Stimulated activated CD8-positive, alpha-beta memory T cell treated with anti-CD3 and anti-CD28 coated beads, Interleukin-2, amount 100 ng/mL, for 1 hour (primary cell): ENCODE data around the gene IFT122.
"Not testable (repeated sequence)": the region's sequence is repeated elsewhere in the genome, so short reads cannot be mapped to it uniquely, and the experiment has no call there.

ENCODE experiments used
- DNase-seq, 2 donors: peaks; one replicate each; pipeline ENCODE4 v3.0.0-alpha.2; 2020; ENCODE audit warnings: low read depth in 2 of 2

IFT122 gene

DNA sequence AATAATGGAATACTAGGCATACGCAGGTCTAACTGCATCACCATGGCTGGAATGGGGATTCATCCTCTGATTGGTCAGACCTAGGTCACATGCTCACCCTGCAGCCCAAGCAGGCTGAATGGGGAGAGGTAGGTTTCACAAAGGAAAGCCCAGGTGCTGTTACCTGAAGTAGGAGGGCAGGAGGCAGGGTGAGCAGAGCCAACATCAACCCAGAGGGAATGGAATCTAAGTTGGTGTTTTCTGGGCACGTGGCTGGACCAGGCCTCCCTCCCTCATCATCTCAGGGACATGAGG, 96.3 kb downstream of the IFT122 start:
- no peak for DNase-seq

DNA sequence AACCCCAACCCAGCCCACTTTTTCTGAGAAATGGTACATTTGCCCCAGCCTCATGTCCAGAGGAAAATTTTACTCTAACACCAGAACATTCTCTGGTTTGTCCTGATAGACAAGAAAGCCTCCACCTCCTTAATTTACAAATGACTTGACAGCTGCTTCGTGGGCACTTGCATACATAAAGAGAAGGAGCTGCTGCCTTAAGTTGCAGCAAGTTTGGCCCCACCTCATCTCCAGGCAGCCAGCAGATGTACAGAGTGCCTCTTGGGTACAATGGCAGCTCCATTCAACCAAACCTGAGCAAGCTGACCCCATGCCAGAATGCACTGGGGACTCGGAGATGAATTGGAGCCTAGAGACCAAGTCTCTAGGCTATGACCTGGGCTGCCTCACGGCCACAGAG, 96.8 kb downstream of the IFT122 start:
- no peak for DNase-seq

DNA sequence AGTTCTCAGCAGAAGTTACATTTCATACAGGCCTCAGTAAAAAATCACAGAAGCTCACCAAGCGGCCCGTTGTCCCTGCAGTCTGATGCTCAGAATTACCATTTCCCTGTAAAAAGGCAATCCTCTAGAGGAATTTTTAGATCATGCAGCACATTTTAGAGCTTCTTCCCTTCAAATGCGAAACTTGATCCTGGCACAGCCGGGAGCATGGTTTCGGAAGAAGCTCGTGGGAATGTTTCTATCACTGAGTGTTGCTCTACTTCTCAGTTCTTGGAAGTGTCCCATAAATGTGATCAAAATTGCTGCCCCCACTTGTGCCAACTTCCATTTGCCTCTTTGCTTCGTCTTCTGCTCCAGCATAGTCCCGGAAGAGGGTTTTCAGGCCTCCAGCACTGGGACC, 99.2 kb downstream of the IFT122 start:
- no peak for DNase-seq

DNA sequence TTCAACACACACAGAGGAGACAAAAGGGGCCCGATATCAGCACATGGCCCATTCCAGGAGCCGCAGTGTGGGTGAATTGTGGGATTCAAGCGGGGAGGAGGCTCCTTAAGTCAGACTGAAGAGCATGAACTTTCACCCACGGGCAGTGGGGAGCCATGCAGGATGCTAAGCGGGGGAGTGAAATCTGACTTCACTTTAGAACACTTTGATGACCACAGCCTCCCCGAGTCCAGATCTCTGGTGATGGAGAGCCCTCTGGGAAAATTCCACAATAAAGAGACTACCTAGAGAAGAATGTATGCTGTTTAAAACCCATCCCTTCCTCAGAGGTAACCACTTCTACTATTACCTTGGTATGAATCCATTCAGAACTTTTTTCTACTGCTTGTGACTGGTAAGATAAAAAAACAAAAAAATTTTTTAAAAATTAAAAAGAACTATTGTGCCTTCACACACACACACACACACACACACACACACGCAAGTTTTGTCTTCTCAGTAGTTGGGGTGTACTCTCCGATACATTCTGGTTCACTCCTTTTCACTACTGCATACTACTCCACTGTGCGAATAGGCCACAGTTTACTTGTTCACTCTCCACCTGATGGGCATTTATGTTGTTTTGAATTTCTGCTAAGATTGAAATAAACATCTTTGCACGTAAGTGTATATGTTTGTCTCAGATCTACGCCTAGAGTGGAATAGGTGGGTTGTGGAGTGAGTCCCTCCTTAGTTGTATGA, 100.9 kb downstream of the IFT122 start:
- no peak for DNase-seq

DNA sequence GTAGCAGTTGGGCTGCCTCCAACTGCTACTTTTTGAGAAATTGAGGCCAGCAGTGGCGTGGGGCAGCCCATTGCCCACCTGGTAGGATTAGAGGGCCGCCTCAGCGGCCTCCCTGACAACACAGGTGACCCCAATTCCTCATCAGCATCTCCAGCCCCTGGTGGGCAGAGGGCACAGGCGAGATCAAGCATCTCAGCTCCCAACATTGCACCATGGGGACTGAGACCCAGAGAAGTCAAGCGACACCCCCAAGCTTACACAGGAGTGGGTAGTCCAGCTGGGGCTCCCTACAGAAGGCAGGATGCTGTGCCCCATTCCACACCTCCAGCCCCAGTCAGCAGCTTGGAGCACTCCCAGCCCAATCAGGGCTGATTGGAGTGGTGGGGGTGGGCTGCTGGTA, 102.7 kb downstream of the IFT122 start:
- no peak for DNase-seq

DNA sequence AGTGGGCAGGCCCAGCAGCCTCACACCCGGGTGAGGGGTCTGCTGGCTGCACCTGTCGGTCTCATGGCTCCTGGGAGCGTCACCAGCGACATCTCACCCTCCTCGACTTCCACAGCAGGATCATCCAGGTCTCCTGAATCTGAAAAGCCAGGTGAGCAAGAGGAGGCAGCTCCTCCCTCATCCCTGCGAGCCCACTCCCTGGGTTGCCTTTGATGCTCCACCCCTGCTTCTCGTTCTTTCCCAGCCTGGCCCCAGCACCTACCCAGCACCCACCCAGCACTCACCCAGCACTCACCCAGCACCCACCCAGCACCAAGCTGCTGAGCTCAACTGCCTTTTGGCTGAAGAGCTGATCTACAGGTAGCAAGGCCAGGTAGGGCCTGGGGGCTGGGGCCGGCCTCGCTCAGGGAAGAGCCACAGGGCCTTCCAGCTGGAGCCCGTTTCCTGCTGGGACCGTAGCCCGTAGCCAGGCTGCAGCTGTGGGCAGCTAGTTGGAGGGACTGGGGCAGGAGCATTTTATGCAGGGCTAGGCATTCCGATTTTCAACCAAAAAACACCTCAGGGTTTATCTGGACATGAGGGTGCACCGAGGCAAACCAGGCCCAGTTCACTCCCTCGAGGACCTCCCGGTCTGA, 103.2 kb downstream of the IFT122 start, which contains the start of gene H1-8:
Gene H1-8, plus strand, starts transcription at position 20 of the 635 bp plus-strand sequence. Its CDS starts 44 bp downstream, at position 64.
- no peak for DNase-seq

DNA sequence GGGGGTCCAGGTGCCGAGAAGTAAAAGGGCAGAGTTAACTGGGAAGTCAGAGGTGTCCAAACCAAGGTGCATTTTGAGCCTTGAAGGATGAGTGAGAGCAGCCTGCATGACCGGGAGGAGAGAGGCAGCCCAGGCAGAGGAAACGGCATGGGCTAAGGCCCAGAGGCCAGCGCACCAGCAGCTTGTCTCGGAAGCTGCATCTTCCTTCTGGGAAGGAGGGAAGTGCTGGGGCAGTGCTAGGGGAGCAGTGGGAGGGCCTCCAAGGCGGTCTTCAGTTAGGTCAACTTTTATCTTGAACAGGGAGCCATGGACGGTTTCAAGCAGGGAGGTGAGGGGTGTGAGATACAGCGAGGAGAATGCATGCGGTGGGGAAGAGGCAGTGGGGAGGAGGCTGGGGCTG, 104.0 kb downstream of the IFT122 start:
- no peak for DNase-seq

DNA sequence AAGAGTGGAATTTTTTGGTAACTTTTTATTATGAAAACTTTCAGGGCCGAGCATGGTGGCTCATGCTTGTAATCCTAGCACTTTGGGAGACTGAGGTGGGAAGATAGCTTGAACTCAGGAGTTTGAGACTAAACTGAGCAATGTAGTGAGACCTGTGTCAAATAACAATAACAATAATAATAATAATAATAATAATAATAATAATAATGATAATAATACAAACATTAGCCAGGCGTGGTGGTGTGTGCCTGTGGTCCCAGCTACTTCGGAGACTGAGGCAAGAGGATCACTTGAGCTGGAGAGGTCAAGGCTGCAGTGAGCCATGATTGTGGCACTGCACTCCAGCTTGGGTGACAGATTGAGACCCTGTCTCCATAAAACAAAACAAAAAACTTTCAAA, 105.9 kb downstream of the IFT122 start:
- DNase-seq = not testable (repeated sequence)

DNA sequence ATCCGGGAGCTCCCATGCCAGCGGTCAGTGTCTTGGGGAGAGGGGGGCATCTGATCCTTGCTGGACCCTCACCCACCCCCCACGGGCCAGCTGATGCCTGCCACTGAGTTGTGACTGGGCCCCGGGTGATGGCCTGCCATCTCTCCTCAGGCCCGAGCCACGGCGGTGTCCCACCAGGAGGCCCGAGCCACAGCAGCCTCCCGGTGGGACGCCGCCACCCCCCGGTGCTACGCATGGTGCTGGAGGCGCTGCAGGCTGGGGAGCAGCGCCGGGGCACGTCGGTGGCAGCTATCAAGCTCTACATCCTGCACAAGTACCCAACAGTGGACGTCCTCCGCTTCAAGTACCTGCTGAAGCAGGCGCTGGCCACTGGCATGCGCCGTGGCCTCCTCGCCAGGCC, 107.2 kb downstream of the IFT122 start:
- DNase-seq = no peak

DNA sequence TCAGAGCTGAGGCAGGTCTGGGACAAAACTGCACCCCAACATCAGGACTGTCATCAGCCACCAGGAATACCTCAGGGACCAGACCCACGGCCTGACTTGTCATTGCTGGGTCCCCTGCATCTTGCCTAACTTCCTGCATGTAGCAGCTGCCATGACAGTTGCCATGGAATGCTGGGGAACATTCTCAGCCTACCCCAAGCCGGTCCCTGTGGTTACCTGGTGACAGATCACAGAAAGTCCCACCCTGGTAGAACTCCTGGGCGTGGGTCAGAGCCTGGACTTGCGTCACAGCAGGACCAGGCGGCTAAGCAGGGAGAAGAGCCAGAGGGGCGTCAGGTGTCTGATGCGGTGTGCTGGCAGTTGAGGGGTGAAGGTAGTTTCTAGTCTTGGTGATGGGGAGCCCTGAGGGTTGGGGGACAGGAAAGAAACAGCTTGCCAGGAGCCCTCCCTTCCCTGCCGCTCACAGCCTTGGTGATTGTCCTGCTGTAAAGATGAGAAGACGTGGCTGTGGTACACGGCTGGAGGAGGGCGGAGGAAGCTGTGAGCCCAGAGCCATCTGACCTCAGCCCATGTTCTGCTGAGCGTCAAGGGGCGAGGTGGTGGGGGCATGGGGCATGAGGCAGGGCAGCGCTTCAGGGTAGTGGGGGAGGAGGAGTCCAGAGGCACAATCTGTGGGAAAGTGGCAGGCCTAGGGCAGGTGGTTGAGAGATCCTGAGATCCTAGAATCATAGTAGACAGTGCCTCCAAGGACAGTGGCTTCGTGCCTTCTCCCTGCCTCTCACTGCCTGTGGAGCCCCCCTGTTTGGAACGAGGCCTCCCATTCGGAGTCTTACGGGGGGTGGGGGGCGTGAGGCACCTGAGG, 108.3 kb downstream of the IFT122 start:
- no peak for DNase-seq

DNA sequence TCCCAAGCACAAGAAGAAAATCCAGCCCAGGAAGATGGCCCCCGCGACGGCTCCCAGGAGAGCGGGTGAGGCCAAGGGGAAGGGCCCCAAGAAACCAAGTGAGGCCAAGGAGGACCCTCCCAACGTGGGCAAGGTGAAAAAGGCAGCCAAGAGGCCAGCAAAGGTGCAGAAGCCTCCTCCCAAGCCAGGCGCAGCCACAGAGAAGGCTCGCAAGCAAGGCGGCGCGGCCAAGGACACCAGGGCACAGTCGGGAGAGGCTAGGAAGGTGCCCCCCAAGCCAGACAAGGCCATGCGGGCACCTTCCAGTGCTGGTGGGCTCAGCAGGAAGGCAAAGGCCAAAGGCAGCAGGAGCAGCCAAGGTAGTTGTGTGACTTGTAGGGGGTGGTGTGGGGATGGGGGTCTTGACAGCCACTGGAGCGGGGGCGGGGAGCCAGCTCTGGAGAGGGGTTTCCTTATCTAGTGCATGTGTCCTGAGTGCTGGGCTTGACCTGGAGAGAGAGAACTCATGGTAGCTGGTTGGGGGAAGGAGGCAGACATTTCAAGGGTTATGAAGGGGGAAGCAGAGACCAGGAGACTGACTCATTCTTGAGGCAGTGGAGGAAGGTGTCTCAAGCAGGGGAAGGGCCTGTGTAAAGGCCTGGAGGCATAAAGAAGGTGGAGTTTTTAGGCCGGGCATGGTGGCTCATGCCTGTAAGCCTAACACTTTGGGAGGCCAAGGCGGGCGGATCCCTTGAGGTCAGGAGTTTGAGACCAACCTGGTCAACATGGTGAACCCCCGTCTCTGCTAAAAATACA, 109.2 kb downstream of the IFT122 start:
- no peak for DNase-seq

DNA sequence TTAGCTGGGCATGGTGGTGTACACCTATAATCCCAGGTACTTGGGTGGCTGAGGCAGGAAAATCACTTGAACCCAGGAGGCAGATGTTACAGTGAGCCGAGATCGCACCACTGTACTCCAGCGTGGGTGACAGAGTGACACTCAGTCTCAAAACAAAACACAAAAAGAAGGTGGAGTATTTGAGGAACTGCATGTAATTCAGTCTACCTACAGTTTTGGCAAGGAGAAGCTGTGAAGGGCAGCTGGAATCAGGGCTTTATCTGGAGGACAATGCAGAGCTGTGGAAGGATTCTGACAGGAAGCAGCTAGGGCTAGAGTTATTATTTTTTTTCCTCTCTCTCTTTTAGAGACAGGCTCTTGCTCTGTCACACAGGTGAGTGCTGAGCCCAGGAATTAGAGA, 109.8 kb downstream of the IFT122 start:
- no peak for DNase-seq

DNA sequence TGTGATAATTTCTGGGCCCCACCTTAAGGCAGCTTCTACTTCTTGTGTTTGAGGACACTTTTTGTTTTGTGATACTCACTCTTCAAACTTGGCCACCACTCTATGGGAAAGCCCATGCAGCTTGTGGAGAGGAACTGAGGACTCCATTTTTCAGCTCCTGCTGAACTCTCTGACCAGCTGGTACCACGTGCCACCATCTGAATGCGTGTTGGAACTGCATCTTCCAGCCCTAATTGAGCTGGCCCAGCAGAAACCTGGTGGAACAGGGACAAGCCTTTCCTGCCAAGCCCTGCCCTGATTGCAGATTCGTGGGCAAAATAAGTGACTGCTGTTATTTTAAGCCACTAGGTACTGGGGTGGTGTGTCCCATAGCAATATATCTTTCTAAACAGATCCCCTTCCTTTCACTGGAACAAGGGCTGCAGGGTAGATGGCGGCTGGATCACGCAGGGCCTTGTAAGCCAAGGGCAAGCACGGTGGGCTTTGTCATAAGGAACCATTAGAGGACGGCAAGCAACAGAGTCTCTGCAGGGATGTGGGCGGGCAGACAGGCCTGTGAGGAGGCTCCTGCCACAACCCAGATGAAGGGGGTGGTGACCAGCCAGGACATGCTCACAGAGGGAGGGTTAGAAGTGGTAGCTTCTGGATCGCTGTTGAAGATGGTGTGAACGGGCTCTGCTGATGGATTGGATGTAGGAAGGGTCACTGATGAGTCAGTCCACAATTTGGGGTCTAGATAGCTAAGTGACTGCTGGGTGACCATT, 112.4 kb downstream of the IFT122 start:
- DNase-seq = no peak

DNA sequence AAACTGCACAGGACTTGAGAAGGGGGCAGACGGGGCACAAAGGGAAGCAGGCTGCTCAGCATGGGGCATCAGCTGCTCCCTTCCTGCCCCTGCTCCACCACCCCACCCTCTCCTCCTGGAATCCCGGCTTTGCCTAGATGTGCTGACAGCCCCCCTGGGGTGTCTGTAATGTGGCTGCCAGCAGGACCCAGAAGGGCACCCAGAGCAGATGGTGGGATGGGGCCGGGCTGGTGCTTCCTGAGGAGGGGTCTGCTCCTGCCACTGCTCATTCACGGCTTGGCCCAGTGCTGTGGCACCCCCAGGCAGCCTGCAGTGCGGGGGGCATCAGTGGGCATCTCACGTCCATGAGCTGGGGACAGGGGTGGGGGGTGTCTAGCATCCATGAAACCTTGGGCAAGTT, 113.1 kb downstream of the IFT122 start:
- no peak for DNase-seq

DNA sequence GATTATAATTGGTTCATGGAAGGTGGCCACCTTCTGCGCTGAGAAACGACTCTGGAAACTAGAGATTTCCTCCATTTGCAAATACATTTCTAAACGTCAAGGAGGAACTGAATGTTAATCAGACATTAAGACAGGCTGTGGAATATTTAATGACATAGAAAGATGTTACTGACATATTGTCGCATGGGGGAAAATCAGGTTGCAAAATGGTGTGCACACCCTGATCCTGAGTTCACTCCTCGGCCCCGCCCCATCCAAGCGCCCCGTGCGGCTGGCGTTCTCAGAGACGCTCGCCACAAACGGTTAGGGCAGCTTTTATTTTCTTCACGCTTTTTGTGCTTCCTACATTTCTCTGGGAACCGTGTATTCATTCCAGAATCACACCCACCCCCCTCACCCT, 113.7 kb downstream of the IFT122 start:
- no peak for DNase-seq

DNA sequence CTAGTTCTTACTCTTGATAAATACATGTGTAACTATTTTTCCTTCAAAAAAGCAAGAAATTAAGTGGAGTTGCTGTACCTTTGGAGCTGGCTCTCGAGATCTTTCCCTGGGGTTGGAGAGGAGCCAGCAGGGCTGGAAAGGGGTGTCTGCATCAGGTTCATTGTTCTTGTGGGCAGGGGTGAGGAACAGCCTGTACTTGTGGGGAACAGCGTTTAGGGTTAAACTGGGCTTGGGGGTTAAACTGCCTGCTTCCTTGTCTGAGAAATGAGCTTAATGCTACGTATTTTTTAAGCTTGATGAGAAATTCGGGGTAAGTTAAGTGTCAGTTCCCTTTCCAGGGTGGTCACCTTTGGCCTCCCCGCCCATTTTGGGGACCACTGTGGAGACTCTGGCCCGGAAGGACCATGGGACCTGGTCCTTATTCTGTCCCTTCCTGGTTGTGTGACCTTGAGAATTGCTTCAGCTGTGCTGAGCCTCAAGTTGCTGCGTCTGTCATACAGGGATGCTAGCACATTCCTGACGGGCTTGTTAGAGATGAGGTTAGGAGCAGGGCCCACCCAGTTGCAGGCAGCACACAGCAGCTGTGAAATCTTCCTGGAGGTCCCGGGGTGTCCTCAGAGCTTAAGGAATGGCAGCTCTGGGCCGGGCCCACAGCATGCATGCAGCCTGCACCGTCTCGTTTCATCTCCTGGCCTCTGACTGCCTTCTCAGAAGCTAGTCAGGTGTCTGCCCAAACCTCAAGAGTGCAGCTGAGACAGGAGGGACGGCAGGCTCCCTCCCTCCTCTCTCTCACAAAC, 114.5 kb downstream of the IFT122 start:
- DNase-seq = no peak

DNA sequence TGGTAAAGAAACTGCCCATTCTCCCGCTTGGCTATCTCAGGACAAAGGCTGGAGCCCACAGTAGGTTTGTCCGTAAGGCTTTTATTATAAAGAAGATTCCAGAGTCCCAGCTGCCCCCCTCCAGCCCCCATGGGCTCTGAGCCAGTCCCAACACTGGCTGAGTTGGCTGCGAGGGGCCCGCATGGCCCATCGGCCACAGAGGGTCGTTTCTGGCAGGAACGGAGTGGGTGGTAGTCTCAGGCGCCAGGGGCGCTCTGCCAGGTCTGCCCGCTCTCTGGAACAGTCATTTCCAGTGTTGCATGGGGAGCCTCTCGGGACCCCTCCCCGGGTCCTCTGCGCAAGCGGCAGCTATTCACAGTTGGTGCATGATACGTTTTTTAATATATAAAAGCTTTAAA, 115.1 kb downstream of the IFT122 start:
- no peak for DNase-seq

DNA sequence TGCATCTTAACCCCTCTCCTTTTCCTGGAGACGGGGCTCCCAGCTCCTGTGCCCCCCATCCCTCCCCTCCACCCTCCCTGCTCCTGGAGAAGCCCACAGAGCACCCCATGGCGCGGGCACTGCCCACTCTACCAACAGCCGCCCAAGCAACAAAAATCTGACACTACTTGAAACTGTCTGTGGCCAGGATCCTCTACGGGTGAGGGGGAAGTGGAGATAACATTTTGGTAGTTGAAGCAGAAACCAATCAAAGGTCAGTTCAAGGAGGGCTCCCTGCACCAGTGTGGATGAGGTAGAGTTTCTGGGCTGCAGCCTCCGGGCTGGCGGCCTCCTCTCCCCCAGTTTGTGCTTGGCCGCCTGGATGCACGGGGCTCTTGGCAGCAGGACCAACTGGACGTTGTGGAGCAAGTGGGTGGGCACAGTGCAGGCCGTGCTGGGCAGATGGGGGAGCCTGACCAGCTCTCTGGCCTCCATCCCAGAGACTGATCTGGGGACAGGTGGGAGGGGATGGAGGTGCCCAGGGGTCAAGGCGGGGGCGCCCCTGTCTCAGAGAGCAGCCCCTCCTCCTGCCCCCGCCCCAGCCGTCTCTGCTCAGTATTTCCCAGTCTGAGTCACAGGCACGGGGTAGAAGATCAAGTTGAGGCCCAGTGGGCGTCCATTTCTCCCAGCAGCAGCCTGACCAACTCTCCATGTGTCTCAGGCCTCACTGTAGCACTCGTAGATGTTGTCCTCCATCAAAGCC, 115.8 kb downstream of the IFT122 start:
- no peak for DNase-seq

DNA sequence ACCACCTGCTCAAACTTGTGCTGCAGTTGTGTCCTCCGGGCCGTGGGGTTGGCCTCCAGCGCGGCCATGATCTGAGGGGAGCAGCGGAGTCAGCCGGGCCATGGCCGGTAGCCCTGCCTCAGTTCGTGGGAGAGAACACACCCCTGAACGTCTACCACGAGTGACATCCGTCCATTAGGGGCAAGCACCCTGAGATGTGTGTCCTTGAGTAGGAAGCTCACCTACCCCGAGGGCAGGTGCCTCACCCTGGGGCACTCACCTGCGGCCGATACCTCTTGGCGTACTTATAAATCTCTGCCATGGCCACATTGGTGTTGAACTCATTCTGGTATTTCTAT, 116.3 kb downstream of the IFT122 start:
- no peak for DNase-seq
